A549 (cell line): Measurements from ENCODE around the gene SRSF12. TPM values are rescaled to one million over a fixed set of nuclear protein-coding genes. Genes with fewer than 3 reads are reported as not detected.

ENCODE experiments used
- ATAC-seq, 2 experiments: fragments of 200-7000 bp in 1 of 2; fragments of >200 bp in 1 of 2; cut with Nextera tagmentation in 1 of 2; cut with Tn5 transposase in 1 of 2; 3 replicates each; pipeline versions ENCODE4 v1.8.0 to v1.9.1; 2018 to 2020; ENCODE audit warnings: mild to moderate bottlenecking in 1 of 2, moderate library complexity in 1 of 2
- CTCF ChIA-PET: fragments of 300-600 bp; sonication (Branson Sonifier 250); formaldehyde crosslinking; extraction: SDS; loops from one replicate; lab custom pipeline; 2021; ENCODE audit warnings: antibody characterized with exemption, inconsistent platforms; lab: Yijun Ruan, JAX
- POLR2A ChIA-PET: fragments of 350-600 bp; formaldehyde crosslinking; extraction: SDS; loops from one replicate; lab custom pipeline; 2021; ENCODE audit warnings: antibody characterized with exemption, inconsistent platforms; lab: Yijun Ruan, JAX
- DNase-seq, 2 experiments: peaks; one replicate each; pipeline versions ENCODE4 v3.0.0 to v3.0.0-alpha.2; 2011 to 2016; ENCODE audit warnings: low read depth in 1 of 2, low spot score in 1 of 2
- FAIRE-seq: peaks from 2 replicates; lab custom pipeline; 2011; peaks lifted over from hg19 to GRCh38; lab: Jason Lieb, UNC
- H3K27ac ChIP-seq, 2 experiments: fragments of >200 bp; sonication (Bioruptor Twin); formaldehyde crosslinking; 3 replicates each; pipeline ENCODE4 v1.5.1; 2016 to 2017
- H3K4me1 ChIP-seq: fragments of >200 bp; sonication (Bioruptor Twin); formaldehyde crosslinking; 3 replicates; pipeline ENCODE4 v1.6.1; 2016
- H3K4me2 ChIP-seq: fragments of >200 bp; sonication (Bioruptor Twin); formaldehyde crosslinking; 3 replicates; pipeline ENCODE4 v1.6.1; 2016
- H3K4me3 ChIP-seq: fragments of >200 bp; sonication (Bioruptor Twin); formaldehyde crosslinking; 3 replicates; pipeline ENCODE4 v1.5.1; 2016
- H3K9me3 ChIP-seq: fragments of >200 bp; sonication (Bioruptor Twin); formaldehyde crosslinking; 3 replicates; pipeline ENCODE4 v1.6.1; 2016
- CBX8 ChIP-seq: fragments of 200-600 bp; sonication (generic); IDR thresholded peaks from 2 replicates; pipeline ENCODE4 v1.6.1; 2016
- CEBPB ChIP-seq, 2 experiments: fragments of >200 bp in 1 of 2; sonication (Bioruptor Twin) in 1 of 2; formaldehyde crosslinking in 1 of 2; IDR thresholded peaks; 2 replicates each; pipeline ENCODE4 v1.6.1; 2012 to 2016
- E2F6 ChIP-seq: IDR thresholded peaks from 2 replicates; pipeline ENCODE4 v1.6.1; 2012; ENCODE audit warnings: low read depth, borderline replicate concordance
- EHMT2 ChIP-seq: fragments of 200-600 bp; sonication (generic); IDR thresholded peaks from 2 replicates; pipeline ENCODE4 v1.6.1; 2016; ENCODE audit warnings: antibody characterized with exemption, low read depth, mild to moderate bottlenecking, moderate library complexity
- ELK1 ChIP-seq: fragments of 150-350 bp; IDR thresholded peaks from 2 replicates; pipeline ENCODE4 v1.6.1; 2014; ENCODE audit warnings: low read depth, mild to moderate bottlenecking, low read length
- GATA3 ChIP-seq: IDR thresholded peaks from 2 replicates; pipeline ENCODE4 v1.6.1; 2012; ENCODE audit warnings: borderline replicate concordance
- HDAC2 ChIP-seq: fragments of 200-600 bp; sonication (generic); IDR thresholded peaks from 2 replicates; pipeline ENCODE4 v1.6.1; 2016
- HEYL ChIP-seq: fragments of 250-450 bp; sonication (Bioruptor Pico); IDR thresholded peaks from 2 replicates; pipeline ENCODE4 v1.8.0; 2021; ENCODE audit warnings: mild to moderate bottlenecking, moderate library complexity
- HMGXB4 ChIP-seq: fragments of 250-450 bp; sonication (Bioruptor Pico); IDR thresholded peaks from 2 replicates; pipeline ENCODE4 v1.5.0; 2021; ENCODE audit warnings: mild to moderate bottlenecking, moderate library complexity, borderline replicate concordance
- HOXB13 ChIP-seq: fragments of 250-450 bp; sonication (Bioruptor Pico); IDR thresholded peaks from 2 replicates; pipeline ENCODE4 v1.5.0; 2020; ENCODE audit warnings: low read depth, mild to moderate bottlenecking, moderate library complexity
- JUN ChIP-seq, 2 experiments: fragments of >200 bp; sonication (Bioruptor Twin); formaldehyde crosslinking; IDR thresholded peaks; 2 replicates in 1 of 2; 3 replicates in 1 of 2; pipeline ENCODE4 v1.6.1; 2016 to 2017
- JUNB ChIP-seq: fragments of >200 bp; sonication (Bioruptor Twin); formaldehyde crosslinking; IDR thresholded peaks from 2 replicates; pipeline ENCODE4 v1.6.1; 2016
- KDM1A ChIP-seq: fragments of 200-600 bp; sonication (generic); IDR thresholded peaks from 2 replicates; pipeline ENCODE4 v1.6.1; 2016; ENCODE audit warnings: low read depth, mild to moderate bottlenecking
- MAZ ChIP-seq: fragments of 150-350 bp; IDR thresholded peaks from 2 replicates; pipeline ENCODE4 v1.6.1; 2014; ENCODE audit warnings: antibody characterized with exemption, low read depth, low read length, borderline replicate concordance
- NPAS2 ChIP-seq: fragments of 250-450 bp; sonication (Bioruptor Pico); IDR thresholded peaks from 2 replicates; pipeline ENCODE4 v1.8.0; 2022; ENCODE audit warnings: mild to moderate bottlenecking, moderate library complexity, borderline replicate concordance
- POLR2A ChIP-seq: IDR thresholded peaks from 2 replicates; pipeline ENCODE4 v1.6.1; 2012; ENCODE audit warnings: mild to moderate bottlenecking, low read length
- RAD21 ChIP-seq, 2 experiments: fragments of >200 bp in 1 of 2; sonication (Bioruptor Twin) in 1 of 2; formaldehyde crosslinking in 1 of 2; IDR thresholded peaks in 1 of 2; conservative IDR thresholded peaks in 1 of 2; 2 replicates in 1 of 2; 3 replicates in 1 of 2; pipeline ENCODE4 v1.6.1; 2012 to 2018; ENCODE audit warnings: inconsistent platforms in 1 of 2
- RFX5 ChIP-seq: fragments of 450-650 bp; IDR thresholded peaks from 2 replicates; pipeline ENCODE4 v1.7.1; 2014; ENCODE audit warnings: antibody characterized with exemption, mild to moderate bottlenecking, moderate library complexity
- RNF2 ChIP-seq: fragments of 200-600 bp; sonication (generic); IDR thresholded peaks from 2 replicates; pipeline ENCODE4 v1.6.1; 2016; ENCODE audit warnings: low read depth, mild to moderate bottlenecking, antibody characterized with exemption, moderate library complexity, borderline replicate concordance
- USF2 ChIP-seq: fragments of 450-650 bp; IDR thresholded peaks from 2 replicates; pipeline ENCODE4 v1.6.1; 2014; ENCODE audit warnings: antibody characterized with exemption
- ZC3H11A ChIP-seq: fragments of 450-650 bp; IDR thresholded peaks from 2 replicates; pipeline ENCODE4 v1.6.1; 2014; ENCODE audit warnings: antibody characterized with exemption, mild to moderate bottlenecking
- ZFP36 ChIP-seq: fragments of 450-650 bp; IDR thresholded peaks from 2 replicates; pipeline ENCODE4 v1.6.1; 2014; ENCODE audit warnings: borderline replicate concordance; ENCODE audit not compliant: partially characterized antibody
- WGBS: methylation state at CpG from one replicate; pipeline ENCODE4 v1.1.6; 2017; ENCODE audit errors: missing lambda C conversion rate; 5-methylcytosine and 5-hydroxymethylcytosine counted together
- polyA plus RNA-seq, 4 experiments: library from polyadenylated mRNA; depleted of rRNA in 3 of 4; stranded (reverse); fragments of >200 nt; fragmentation: RNase III in 1 of 4; extraction: RNeasy Plus Mini Kit Qiagen cat#74134 plus additional on column Dnase treatment in 1 of 4; gene quantifications; 2 replicates in 3 of 4; 3 replicates in 1 of 4; pipeline ENCODE4 v1.2.3, GENCODE V29; 2011 to 2017

Gene SRSF12
- polyA plus RNA-seq, 2 of the 4 experiments (the other 2 are of a cell fraction): 1.5 to 2.7 TPM

GRCh38 chr6:89111933-89112332, 5.9 kb downstream of the SRSF12 start:
- no peak for TF ChIP-seq POLR2A
- TF ChIP-seq CEBPB (IDR thresholded peaks at IDR 0.05): no peak
- no peak for TF ChIP-seq NPAS2 (CRISPR knock-in tag)
- TF ChIP-seq USF2: no peak
- TF ChIP-seq JUN (IDR thresholded peaks at IDR 0.05): no peak
- no peak for TF ChIP-seq ELK1
- TF ChIP-seq RFX5: no peak
- no peak for TF ChIP-seq EHMT2
- no peak for TF ChIP-seq E2F6
- no peak for TF ChIP-seq JUNB
- no peak for TF ChIP-seq HOXB13
- no peak for TF ChIP-seq GATA3
- TF ChIP-seq HDAC2: no peak
- no peak for TF ChIP-seq RAD21 (conservative IDR thresholded peaks at IDR 0.05 in 1 of 2, IDR thresholded peaks at IDR 0.05 in 1 of 2)
- no peak for TF ChIP-seq ZFP36
- no peak for TF ChIP-seq MAZ
- Histone ChIP-seq H3K27ac (no peak overlapping the region), H3K4me3 (no peak overlapping the region), H3K9me3 (no peaks in the 10 kb centered on the region), H3K4me2 (no peak overlapping the region), H3K4me1 (peaks cover 6% of the 10 kb centered on the region; the same call in 2 of the 3 replicates)
- DNase-seq: no peak
- POLR2A ChIA-PET: no interaction called here
- CTCF ChIA-PET: interaction anchor here (0.6 to 1.7 kb wide), 2 partner anchors 33 to 129 kb away, joined by 4 to 7 read pairs; no protein-coding TSS in a partner anchor
- WGBS: 82% methylated on average over 9 of the region's 9 CpGs
- FAIRE-seq: no peak
- no peak for ATAC-seq

- Histone ChIP-seq H3K9me3 (no peaks in the 10 kb centered on the region), H3K4me1 (no peaks in the 10 kb centered on the region), H3K4me3 (no peak overlapping the region), H3K27ac (no peak overlapping the region), H3K4me2 (no peak overlapping the region)
- WGBS: 91% methylated on average over 3 of the region's 3 CpGs
- CTCF ChIA-PET: interaction anchor here (0.6 to 1.4 kb wide), 4 partner anchors 9 to 144 kb away, joined by 3 to 5 read pairs (median 3); no protein-coding TSS in a partner anchor
- ATAC-seq: no peak
- POLR2A ChIA-PET: no interaction called here
- FAIRE-seq: no peak
- TF ChIP-seq HEYL (CRISPR knock-in tag) (no peak), HMGXB4 (CRISPR knock-in tag) (no peak)
- DNase-seq: no peak
These were observed 7.6 kb downstream of the SRSF12 start for GRCh38 chr6:89110284-89110683.

GRCh38 chr6:89100114-89100513, 17.8 kb downstream of the SRSF12 start:
- POLR2A ChIA-PET: interaction anchor here (1.1 kb wide), 1 partner anchor 20 kb away, joined by 3 read pairs; the partner anchor contains the start of gene PNRC1
- no peak overlapping the region for H3K27ac ChIP-seq
- 95% methylated on average over 2 of the region's 2 CpGs for WGBS
- ATAC-seq: no peak
- TF ChIP-seq RNF2 (no peak), CBX8 (no peak), NPAS2 (CRISPR knock-in tag) (no peak), ZC3H11A (no peak), KDM1A (no peak)
- TF ChIP-seq, all 56 proteins: peak for 0
- H3K4me1 ChIP-seq: no peaks in the 10 kb centered on the region
- no peak overlapping the region for H3K4me2 ChIP-seq
- CTCF ChIA-PET: no interaction called here
- no peaks in the 10 kb centered on the region for H3K9me3 ChIP-seq
- H3K4me3 ChIP-seq: no peak overlapping the region
- DNase-seq (no peak), FAIRE-seq (no peak)
